Right kidney (tissue), 1 donor: ENCODE results near the gene TRIM54.
"Not testable (repeated sequence)": the region's sequence is repeated elsewhere in the genome, so short reads cannot be mapped to it uniquely, and the experiment has no call there.

Source experiments
- DNase-seq: peaks from one replicate; pipeline ENCODE4 v3.0.0-alpha.2; 2016

The TRIM54 gene

GRCh38 chr2:27282892-27283291 is 663 bp downstream of the TRIM54 start:
- no peak for DNase-seq

DNA sequence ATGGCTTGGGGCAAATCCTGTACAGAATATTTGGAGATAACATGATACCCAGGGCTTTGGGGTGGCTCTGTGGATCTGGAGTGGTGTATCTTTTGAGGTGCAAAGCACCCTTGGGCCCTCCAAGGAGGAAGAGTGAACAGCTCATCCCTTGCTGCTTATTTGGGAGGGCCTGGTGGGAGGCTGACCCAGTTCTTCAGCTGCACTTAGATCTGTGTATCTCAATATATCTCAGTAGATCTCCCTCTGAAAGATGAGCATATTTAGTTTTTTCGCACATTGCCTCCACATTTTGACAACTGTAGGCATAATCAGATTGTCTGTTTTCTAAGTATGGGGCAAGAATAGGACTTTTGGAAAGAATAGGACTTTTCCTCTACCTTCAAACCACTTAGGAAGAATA is 2.8 kb downstream of the TRIM54 start:
- DNase-seq, result no peak

DNA sequence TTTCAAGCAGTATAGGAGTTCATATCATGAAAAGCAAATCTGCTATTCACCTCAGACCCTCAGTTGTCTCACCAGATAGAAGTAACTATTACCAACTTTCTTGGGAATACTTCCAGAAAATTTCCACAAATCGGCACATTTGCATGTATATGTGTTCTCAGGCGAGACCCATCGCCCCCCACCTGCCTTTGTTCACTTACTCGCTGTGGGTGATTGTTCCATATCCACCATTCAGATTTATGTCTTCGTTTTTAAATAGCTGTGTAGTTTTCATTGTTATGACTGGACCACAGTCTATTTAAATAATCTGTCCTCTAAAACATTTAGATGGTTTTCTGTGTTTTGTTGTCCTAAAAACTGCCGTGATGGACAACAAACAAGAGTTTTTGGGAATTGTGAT is 3.3 kb downstream of the TRIM54 start:
- no peak for DNase-seq

GRCh38 chr2:27288610-27289009 is 6.4 kb downstream of the TRIM54 start:
- no peak for DNase-seq

DNA sequence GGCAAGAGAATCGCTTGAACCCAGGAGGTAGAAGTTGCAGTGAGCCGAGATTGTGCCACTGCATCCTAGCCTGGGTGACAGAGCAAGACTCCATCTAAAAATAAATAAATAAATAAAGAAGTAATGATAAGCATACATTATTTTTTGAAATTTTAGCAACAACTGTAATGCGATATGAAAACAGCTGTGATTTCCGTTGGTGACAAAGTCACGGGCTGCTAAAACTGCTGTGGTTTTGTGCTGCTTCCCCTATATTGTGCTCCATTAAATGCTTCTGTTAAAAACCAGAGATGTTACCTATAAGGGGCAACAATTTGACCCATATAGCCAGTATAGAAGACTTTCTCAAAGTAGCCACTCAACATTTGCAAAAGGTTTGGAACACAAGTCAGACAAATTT is 8.3 kb downstream of the TRIM54 start:
- no peak for DNase-seq

DNA sequence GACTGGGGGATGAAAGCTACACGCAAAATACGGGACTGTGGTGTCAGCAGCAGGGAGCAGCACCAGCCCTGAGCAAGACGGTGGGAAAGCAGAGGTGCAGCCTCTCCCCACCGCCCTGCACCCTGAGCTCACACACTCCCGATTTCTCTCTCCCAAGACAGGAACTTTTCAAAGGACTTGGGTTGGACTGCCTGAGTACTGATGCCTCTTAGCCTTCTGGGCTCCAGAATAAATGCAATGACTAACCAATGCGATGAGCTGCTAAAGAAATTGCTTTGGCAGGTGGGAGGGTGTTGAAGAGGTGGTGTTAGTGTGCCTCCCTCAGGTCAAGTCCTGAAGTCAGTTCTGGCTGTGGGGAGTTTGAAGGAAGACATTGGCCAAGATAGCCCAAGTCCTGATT is 9.6 kb downstream of the TRIM54 start:
- no peak for DNase-seq

- DNase-seq, result no peak
Measured at GRCh38 chr2:27294928-27295327, 12.7 kb downstream of the TRIM54 start.

DNA sequence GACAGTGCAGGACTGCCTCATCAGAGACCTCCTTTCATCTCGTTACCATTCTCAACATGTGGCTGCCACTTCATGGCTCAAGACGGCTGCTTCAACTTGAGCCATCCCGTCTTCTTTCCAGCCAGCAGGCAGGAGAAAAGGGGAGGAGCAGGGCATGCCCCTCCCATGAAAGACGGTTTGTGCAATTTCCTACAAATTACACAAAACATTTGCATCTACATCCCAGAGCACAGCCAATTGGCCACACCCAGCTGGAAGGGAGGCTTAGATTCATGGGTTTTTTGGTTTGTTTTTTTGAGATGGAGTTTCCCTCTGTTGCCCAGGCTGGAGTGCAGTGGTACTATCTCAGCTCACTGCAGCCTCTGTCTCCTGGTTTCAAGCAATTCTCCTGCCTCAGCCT is 14.3 kb downstream of the TRIM54 start:
- DNase-seq, result no peak

- DNase-seq, result no peak
Measured at GRCh38 chr2:27297195-27297594, 15.0 kb downstream of the TRIM54 start.

DNA sequence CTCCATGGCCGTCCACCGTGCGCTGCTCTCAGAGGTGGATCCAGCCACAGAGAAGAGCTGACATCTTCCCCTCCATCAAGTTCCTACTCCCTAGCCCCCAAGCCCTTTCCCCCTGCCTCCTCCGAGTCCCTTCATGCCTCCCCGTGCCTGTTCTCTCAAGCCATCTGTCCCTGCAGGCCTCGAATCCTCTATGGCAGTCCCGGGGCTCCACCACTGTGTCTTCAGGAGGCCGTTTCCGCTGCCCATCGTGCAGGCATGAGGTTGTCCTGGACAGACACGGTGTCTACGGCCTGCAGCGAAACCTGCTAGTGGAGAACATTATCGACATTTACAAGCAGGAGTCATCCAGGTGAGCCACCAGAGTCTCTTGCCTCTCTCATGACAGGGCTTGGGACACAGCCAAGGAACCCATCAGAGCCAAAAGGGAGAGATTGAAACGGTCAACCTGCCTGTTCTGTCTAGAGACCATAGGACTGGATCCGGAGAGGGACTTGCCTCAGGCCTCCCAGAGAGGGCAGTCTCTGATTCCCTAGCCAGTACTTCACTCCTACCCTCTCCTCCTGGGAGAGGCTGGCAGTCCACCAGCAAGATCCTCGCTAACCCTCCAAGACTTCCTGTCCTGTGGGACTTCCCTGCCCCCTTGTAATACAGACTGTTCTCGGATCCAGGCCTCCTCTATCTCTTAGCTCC is 16.3 kb downstream of the TRIM54 start:
- DNase-seq, result no peak

GRCh38 chr2:27300606-27301005 is 18.4 kb downstream of the TRIM54 start:
- DNase-seq, result not testable (repeated sequence)

DNA sequence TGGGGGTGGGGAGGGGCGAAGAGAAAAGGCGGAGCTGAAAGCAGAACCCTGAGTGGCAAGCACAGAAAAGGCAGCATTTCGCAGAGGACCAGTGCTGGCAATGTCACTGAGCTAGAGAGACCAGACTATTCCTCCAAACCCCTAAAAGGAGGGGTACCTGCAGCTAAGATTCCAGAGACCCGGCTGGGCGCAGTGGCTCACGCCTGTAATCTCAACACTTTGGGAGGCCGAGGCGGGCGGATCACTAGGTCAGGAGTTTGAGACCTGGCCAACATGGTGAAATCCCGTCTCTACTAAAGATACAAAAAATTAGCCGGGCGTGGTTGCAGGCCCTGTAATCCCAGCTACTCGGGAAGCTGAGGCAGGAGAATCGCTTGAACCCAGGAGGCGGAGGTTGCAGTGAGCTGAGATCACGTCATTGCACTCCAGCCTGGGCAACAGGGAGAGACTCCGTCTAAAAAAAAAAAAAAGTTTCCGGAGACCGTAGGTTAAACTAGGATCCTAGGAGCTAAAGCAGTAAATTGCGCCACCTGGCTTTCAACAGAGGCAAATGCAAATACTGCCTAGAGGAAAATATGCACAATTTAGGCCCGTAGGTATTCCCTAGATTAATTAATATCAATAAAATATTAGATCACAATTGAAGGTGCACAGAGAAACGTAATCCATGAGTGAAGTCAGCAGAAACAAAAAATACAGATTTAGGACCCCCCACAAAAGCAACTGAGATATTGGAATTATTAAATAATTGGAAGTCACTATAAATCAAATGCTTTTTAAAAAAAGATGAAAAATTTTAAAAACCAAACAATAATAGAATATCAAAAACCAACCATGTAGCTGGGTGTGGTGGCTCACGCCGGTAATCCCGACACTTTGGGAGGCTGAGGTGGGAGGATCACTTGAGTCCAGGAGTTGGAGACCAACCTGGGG is 21.1 kb downstream of the TRIM54 start:
- peak; percentile 36 for DNase-seq

- no peak for DNase-seq
Measured at GRCh38 chr2:27304488-27305240, 22.4 kb downstream of the TRIM54 start.

GRCh38 chr2:27305516-27305915 is 23.3 kb downstream of the TRIM54 start:
- no peak for DNase-seq

- DNase-seq, result no peak
Measured at GRCh38 chr2:27306136-27306535, 23.9 kb downstream of the TRIM54 start.

- peak; percentile 26 for DNase-seq
Measured at GRCh38 chr2:27306573-27307286, 24.5 kb downstream of the TRIM54 start.

DNA sequence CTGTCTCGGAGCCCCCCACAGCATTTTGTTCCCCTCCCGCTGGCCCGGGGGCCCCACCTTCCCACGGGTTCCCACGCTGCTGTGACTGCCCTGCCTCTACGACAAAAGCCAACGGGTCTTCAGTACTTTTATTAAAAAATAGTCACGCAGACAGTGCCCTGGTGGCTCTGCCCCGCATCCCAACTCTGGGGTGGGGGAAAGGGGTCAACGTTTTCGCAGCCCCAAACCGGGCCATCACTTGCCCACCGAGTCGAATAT is 25.0 kb downstream of the TRIM54 start:
- no peak for DNase-seq

DNA sequence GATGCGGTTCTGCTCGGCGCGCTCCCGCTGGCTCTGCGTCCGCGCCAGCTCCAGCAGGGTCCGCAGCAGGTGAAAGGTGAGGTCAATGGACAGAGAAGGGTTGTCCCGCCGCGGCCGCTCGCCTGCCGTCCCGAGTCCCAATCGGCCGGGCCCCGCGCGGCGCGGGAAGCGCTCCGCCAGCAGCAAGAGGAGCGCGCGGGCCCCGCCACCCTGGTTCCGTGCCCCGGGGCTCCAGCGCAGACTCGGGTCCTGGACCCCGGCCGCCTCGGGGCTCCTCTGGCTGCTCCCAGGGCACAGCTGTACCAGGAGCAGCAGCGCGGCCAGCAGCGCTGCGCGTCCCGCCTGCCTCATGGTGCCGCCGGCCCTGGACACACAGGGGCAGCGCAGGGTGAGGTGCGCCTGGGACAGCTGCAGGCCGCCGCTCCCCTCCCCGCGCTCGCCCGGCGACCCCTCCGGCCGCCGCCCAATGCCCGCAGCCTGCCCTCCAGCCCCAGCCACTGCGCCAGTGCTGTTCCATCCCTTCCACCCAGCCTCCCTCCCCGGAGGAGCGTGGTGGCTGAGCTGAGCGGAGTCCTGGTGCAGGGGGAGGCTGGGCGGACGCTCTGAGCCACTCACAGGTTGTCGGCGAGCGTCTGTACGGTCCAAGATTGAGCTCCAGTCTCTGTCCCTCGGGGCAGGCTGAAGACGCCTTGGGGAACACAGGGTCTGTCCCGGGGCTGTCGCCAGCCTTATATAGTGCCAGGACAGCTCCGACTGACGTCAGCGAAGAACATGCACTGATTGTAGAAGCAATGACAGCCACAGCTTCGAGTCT is 25.5 kb downstream of the TRIM54 start:
- DNase-seq, result peak; percentile 45

DNA sequence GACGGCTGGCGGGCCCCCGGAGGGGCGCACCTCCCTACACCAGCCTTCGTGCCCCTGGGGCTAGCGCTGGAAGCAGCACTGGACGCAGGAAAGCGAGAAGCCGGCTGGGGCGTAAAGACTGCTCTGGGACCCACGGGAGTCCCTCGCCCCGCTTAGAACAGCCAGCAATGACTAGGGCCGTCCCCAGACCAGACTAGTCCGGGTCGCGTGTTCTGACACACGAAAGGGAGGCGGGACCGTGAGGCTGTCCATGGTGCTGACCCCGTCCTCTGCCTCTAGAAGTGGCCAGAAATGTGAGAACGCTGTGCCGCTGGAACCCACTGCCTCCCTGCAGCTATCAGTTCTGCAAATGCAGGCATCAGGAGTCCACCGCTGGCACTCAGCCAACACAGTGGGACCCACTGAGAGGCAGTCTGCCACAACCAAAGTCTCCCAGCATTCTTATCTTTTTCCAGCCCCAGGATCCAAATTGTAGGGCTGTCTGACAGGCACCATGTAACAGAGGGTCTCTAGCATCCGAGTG is 26.2 kb downstream of the TRIM54 start, which contains the start of gene UCN:
Gene UCN, minus strand, starts transcription at position 87 of the 523 bp plus-strand sequence. CDS start 550 bp downstream, outside the sequence.
- DNase-seq, result peak; percentile 66

DNA sequence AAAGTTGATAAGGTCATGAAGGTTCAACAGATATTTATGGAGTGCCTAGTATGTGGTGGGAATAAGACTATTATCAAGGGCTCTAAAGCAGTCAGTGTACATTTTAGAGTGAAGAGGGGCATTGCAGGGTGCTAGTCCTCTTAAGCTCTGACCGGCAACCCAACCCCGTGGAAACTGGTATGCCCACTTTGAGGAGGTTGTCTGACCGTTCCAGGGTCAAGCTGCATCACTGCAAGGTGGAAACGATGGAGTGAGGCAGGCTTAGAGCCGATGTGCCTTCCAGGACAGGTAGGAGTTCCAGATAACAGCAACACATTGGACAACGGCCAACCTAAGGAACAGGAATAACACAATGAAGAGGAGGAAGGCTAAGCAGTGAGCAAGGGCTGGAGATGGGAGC is 27.4 kb downstream of the TRIM54 start:
- DNase-seq, result no peak

DNA sequence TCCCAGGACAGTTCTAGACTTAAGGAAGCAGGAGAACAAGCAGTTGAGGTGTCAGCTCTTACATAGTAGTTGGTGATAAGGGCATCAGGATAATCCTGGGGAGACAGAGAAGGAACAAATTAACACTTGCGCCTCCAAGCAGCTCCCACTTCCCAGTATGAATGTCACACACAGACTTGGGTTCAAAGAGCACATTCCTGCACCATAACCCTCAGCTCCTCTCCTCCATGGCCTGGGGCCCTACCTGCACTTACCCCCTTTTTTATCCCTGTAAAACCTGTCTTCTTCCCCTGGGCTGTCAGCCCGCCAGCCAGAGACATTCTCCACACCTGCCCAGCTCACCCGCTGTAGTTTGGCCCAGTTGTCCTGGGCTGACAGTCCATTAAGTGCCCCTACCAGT is 29.9 kb downstream of the TRIM54 start:
- no peak for DNase-seq
